ENCODE data around the gene CASTOR1.

The CASTOR1 gene

DNA sequence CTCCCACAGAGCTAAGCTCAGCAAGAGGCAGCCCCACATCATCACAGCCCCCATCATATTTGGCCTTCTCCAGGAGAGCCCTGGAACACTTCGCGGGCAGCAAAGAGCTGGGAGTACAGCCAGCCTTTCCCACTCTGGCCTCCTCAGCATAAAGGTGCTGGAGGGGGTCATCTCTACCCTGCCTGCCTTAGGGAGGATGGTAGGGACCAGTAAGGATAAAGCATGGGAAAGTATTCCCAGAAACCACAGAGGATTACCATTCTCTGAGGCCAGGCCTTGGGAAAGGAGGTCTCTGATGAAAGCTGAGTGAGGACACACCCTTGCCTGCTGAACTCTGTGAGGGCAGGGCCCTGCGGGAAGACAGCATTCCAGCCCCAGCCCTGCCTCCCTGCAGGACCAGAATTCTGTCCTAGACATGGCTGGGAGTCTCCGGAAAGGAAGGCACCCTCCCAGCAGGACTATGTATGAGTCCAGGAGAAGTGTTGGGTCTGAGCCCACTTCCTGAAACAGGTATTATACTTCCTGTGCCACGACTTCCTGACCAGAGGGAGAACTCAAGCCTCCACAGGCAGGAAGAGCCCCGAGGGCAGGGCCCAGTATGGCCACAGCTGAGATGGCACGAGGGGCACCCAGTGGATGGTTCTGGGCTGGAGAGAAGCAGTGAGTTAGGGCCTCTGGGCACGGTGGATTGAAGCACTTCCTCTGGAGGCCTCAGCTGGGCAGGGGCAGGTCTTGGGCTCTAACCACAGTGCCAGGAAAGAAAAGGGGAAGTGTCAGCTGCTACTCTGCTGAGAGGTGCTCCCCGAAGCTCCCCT is 12.9 kb upstream of the CASTOR1 start:
- DNase-seq, result peak in 10 of 51 donors; percentile 14 to 39 (median 21)

GRCh38 chr22:30299322-30299721 is 10.0 kb upstream of the CASTOR1 start:
- no peak for DNase-seq

DNA sequence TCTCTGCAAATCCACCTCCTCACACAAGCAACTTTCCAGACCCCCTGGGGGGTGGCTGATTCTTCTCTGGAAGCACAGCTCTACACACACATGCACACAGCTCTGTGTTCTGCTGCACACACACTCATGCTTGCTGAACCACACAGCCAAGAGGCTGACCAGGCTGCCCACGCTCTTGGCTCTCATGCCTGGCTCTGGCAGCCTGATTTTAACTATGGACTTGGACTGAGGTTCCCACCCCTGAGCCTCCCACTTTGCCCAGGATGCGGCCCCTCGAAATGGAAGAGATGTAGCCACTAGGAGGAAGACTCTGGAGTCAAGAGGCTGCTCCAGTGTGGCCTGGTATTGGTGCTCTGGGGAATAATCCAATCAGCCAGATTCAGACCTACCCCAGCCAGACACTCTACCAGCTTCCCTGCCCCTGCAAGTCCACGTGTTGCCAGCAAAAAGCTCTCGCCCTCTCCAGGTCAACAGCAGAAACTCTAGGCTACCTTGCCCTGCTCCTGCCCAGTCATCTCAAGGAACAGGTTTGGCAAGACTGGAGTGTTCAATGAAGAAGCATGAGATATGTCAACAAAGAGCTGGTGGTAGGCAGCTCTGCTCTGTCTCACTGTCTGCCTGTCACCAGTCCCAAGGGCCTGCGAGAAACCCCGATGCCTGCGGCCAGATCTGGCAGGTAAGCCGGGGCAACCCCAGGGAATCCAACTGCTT is 8.8 kb upstream of the CASTOR1 start:
- no peak for DNase-seq

DNA sequence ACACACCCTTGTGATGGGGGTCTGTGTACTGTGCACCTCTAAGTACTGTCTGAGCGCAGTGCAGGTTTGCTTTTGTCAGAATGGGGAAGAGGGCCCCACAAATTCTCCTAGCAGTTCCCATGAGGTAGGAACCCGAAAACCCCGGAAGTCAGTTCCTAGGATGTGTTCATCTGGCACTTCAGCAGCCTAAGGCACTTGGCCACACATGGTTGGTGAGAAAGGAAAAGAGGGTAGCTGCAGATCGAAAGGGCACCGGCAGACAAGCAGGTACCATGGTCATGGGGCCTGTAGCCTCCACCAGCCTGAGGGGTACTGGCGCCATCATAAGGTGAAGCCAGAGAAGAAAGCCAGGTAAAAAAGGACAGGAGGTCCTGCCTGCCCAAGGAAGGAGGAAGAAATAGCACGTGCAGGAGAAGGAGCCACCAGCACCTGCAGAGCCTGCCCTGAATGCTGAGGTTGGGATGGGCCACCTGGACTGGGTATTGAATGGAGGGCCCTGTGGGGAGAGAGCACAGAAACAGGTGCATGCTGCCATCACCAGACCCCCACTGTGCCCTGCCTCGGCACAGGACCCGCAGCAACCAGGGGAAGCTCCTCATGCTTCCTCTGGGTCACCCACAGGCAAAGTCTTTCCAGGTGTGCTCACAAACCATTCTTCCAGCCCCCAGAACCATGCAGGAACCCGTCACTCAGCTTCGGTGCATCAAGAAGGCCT is 8.1 kb upstream of the CASTOR1 start:
- DNase-seq, result no peak

GRCh38 chr22:30296833-30297232 is 7.5 kb upstream of the CASTOR1 start:
- DNase-seq, result no peak

- no peak for DNase-seq
Observed at GRCh38 chr22:30296324-30296723, 7.0 kb upstream of the CASTOR1 start.

- no peak for DNase-seq
Observed at GRCh38 chr22:30295576-30295975, 6.3 kb upstream of the CASTOR1 start.

GRCh38 chr22:30294830-30295229 is 5.5 kb upstream of the CASTOR1 start:
- no peak for DNase-seq

- no peak for DNase-seq
Observed at GRCh38 chr22:30294066-30294465, 4.8 kb upstream of the CASTOR1 start.

DNA sequence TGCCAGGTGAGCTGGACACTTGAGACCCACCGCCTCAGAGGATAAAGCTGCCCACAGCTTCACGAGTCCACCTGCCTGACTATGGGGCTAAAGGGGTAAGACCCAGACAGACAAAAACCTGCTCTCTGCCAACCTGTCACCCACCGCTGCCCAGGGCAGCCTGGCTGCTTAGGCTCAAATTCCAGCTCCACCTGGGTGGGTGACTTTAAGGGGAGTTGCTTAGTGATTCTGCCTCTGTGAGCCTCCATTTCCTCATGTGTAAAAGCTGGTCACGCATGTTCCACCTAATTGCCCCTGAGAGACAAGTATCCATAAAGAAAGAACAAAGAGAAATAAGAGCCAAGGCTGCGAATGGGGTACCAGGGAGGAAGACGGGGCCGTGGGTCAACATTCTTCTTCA is 3.7 kb upstream of the CASTOR1 start:
- no peak for DNase-seq

DNA sequence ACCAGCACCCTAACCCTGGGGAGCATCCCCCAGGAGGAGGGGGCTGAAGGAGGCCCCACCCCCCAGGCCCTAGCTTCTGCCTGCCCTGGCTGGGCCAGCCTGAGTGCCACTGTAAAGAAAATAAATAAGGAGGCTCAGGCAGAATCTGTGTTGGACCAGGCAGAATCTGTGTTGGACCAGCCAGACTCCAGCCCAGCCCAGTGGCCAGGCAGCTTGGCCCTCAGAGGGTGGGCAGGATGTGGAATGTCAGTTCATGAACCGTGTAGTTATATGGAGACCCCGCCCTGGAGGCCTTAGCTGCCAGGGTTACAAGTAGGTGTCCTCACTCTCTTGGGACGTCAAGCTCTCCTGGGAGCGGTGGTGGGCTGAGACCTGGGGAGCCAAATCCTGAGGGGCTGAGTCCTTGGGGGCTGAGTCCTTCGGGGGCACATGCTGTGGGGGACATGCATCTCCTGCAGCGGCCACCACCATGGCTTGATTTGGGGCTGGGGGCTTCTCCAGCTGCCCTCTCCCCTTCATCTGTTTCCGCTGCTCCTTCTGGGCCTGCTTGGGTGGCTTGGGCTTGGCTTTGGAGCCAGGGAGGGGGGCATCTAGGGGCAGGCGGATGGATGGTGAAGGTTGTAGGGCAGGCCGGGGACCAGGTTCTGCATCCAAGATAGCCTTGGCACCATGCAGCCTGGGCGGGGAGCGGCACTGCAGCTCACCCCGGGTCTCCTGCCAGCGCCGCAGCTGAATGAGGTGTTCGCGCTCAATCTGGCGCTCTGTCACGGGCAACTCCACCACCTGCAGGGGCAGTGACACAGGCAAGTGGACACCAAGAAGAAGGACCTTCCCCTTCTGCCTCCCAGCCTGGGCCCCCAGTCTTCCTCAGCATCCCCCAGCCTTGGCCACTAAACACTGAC is 3.0 kb upstream of the CASTOR1 start:
- DNase-seq, result no peak

- peak in 50 of 51 donors; percentile 18 to 88 (median 69) for DNase-seq
Observed at GRCh38 chr22:30291058-30291892, 2.0 kb upstream of the CASTOR1 start.

GRCh38 chr22:30290342-30291057 is 1.2 kb upstream of the CASTOR1 start:
- DNase-seq, result peak in 1 of 51 donors; percentile 24

DNA sequence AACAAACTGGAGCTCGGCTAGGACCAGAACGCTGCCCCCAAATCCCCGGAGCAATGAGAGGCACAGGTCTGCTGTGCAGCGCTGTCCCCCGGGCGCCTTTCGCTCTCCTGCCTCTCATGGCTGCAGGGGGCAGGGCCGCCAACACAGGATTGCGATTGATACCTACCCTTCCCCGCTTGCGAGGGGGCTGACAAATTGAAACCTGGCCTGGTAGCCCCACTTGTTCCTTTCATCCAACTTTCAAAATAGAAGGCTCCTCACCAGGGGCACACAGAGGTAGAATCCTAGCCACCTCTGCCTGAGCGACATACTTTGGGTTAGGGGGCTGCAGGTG is 642 bp upstream of the CASTOR1 start:
- DNase-seq, result no peak

- DNase-seq, result no peak
Observed at GRCh38 chr22:30288419-30289140, 725 bp downstream of the CASTOR1 start.

DNA sequence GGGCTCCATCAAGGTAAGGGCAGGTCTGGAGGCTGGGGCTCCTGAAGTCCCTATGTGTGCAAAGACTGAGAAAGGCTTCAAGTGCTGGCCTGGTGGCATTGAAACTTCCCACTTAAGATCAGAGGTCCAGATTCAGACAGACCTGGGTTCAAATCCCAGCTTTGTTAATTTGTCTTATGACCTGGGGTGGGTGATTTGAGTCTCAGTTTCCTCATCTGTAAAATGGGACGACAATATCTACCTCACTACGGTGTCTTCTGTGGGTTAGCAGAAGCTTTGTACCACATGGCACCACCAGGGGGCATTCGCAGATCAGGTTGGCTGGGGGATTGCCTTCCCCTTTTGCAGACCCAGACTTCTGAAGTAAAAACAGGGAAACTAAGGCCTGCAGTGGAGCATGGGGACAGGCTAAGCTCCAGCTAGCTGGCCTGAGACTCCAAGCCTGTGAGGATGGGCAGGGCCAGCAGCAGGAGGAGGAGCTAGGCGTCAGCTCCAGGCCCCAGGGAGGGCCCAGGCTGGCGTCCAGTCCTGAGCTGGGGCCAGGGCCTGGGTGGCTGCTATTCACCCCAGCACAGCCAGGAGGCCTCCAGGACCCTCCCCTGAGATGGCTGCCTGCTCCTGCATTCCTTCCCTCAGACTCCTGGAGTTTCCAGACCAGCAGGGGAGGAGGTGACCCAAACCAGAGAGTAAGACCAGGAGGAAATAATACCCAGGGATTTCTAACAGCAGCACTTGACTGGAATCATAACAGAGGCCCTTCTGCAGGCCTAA is 1.5 kb downstream of the CASTOR1 start:
- DNase-seq, result peak; percentile 23 to 88 (median 71)

GRCh38 chr22:30286813-30287647 is 2.3 kb downstream of the CASTOR1 start:
- peak in 35 of 51 donors; percentile 11 to 61 (median 36) for DNase-seq
